ENCODE data around the gene FHOD3.

GRCh38 chr18:36636237-36636817 lies 338.8 kb downstream of the FHOD3 start:
- TF ChIP-seq RFX5 (IDR thresholded peaks at IDR 0.05; ENCODE audit: borderline replicate concordance, low read depth, low read length) (no peak), TAF7 (optimal IDR thresholded peaks at IDR 0.05; ENCODE audit: borderline replicate concordance, low read depth, low read length) (no peak), CTCF (IDR thresholded peaks at IDR 0.05; ENCODE audit: control extremely low read depth in 1 of 3, insufficient read depth in 1 of 3, low read depth in 1 of 3, low read length in 3 of 3) (no peak), RAD21 (IDR thresholded peaks at IDR 0.05 in 1 of 2, conservative IDR thresholded peaks at IDR 0.05 in 1 of 2; ENCODE audit: low read depth in 2 of 2, low read length in 2 of 2) (no peak)
